Measurements from ENCODE around the gene ADCY1.

ADCY1 gene

DNA sequence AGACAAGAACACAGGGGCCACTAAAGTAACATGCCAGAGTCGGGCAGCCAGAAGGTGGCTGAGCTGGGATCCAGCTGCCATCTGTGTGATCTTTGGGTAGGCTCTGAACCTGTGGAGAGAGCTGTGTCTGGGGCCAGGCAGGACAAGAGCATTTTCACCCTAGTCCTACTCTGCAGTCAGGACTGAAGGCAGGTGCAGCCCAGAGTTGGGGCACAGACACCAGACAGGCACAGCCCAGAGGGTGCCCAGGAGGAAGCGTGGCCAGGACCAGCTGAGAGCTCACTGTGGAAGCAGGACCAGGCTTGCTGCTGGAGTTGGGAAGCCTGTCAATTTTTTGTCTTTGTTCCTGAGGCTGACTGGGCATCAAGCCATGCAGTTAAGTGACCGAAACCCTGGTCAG lies 113.6 kb downstream of the ADCY1 start:
- TF ChIP-seq, protein P1, sequence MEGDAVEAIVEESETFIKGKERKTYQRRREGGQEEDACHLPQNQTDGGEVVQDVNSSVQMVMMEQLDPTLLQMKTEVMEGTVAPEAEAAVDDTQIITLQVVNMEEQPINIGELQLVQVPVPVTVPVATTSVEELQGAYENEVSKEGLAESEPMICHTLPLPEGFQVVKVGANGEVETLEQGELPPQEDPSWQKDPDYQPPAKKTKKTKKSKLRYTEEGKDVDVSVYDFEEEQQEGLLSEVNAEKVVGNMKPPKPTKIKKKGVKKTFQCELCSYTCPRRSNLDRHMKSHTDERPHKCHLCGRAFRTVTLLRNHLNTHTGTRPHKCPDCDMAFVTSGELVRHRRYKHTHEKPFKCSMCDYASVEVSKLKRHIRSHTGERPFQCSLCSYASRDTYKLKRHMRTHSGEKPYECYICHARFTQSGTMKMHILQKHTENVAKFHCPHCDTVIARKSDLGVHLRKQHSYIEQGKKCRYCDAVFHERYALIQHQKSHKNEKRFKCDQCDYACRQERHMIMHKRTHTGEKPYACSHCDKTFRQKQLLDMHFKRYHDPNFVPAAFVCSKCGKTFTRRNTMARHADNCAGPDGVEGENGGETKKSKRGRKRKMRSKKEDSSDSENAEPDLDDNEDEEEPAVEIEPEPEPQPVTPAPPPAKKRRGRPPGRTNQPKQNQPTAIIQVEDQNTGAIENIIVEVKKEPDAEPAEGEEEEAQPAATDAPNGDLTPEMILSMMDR (IDR thresholded peaks at IDR 0.05; ENCODE audit: low read length, missing control alignments) = no peak
- H3K4me3 ChIP-seq (replicated peaks; ENCODE audit: low read depth, low read length) = no peak overlapping the region
- no peak for DNase-seq (ENCODE audit: low read depth)

DNA sequence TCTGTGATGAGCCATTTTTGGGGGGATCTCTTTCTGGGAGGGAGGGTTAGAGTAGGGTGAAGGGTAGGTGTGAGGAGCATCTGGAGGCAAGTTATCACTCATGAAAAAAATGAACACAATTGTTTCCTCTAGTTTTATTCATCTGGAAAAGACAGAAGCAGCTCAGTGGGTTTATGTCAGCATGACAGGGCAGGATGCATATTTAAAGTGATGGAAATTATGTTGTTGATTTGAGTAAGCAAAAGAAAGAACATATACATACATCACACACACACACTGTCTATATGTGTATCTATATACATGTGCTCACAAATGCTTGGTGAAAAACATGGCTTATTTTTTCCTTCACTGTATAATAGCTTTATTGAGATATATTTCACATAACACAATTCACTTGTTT lies 114.2 kb downstream of the ADCY1 start:
- TF ChIP-seq, protein P1 (IDR thresholded peaks at IDR 0.05; ENCODE audit: low read length, missing control alignments) = no peak
- DNase-seq (ENCODE audit: low read depth) = no peak
- H3K4me3 ChIP-seq (replicated peaks; ENCODE audit: low read depth, low read length) = no peak overlapping the region

DNA sequence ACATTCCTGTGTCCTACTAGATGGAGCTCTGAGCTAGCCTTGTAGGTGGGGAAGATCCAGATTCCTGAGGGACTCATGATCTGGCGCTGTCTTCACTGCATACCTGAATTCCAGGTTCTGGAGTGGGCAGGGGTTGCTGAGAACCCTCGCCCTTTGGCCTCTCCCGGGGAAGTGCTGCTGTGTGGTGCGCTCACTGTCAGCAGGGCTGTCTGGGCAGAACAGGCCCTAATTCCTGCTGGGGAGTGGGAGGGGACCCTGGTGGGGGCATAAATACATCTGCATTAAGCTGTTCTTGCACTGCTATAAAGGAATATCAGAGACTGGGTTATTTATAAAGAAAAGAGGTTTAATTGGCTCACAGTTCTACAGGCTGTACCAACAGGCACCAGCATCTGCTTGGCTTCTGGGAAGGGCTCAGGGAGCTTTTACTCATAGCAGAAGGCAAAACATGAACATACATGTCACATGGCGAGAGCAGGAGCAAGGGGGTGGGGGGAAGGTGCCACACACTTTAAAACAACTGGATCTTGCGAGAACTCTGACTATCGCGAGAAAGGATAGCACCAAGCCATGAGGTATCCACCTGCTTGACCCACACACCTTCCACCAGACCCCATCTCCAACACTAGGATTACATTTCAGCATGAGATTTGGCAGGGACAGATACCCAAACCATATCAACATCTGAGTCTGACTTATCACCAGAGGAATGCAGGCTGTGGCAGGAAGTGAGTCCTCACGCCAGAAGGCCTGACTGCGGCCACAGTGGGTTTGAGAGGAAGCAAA lies 115.0 kb downstream of the ADCY1 start:
- DNase-seq (ENCODE audit: low read depth) = peak; percentile 51
- TF ChIP-seq, protein P1 (IDR thresholded peaks at IDR 0.05; ENCODE audit: low read length, missing control alignments) = no peak
- no peak overlapping the region for H3K4me3 ChIP-seq (replicated peaks; ENCODE audit: low read depth, low read length)

DNA sequence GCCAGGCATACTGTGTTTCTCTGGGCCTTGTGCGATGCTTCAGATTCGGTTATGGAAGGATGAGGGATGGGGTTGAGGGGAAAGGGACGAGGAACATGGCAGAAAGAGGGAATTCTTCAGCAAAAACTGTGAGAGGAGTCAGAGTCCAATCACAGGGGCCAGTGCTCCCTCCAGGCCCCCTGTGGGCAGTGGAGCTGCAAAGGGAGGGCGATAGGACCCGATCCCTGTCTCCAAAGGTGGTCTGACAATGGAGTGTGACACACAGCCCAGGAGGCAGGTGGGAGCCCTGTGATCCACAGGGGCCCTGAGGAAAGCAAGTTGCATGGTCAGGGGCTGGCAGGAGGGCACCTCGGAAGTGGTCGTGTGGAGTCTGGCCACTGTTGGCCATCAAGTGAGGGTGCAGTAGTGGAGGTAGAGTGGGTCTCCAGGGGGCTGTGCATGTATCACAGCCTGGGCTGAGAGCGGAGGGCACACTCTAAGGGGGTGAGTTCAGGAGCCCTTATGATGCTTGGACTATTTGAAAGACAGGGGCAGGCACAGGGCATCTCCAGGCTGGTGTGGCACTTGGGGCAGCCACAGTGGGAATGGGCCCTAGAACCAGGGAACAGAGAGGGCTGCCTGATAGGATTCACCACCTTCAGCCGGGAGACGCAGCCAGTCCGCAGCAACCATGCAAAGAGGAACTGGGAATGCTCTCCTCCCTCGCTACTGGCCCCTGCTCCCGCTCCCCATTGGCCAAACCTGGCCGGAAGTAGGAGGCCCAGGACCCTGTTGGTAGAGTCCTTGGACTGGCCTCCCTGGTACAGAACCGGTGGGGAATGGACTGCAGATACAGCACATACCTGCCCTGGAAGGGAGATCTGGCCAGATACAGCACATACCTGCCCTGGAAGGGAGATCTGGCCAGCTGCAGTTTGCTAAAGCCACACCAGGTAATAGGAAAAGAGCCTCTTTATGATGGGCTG lies 115.9 kb downstream of the ADCY1 start:
- H3K4me3 ChIP-seq (replicated peaks; ENCODE audit: low read depth, low read length) = no peak overlapping the region
- TF ChIP-seq, protein P1 (IDR thresholded peaks at IDR 0.05; ENCODE audit: low read length, missing control alignments) = no peak
- DNase-seq (ENCODE audit: low read depth) = no peak

DNA sequence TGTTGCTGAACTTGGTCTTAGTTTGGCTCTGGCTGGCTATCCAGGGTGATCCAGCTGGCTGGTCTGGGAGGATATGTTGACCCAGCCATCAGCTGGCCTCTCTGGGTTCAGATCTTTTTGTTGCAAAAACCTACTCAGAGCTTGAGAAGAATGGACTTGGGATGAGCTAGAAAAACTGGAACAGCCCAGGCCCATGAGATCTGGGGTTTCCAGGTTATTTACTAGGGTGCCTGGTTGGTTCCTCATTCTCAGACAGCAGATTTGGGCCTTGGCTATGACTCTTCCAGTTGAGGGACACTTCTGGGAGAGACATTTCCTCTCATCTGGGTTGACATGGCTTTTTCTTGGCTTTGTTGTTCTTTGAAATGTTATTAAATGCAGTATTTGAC lies 116.6 kb downstream of the ADCY1 start:
- DNase-seq (ENCODE audit: low read depth) = no peak
- TF ChIP-seq, protein P1 (IDR thresholded peaks at IDR 0.05; ENCODE audit: low read length, missing control alignments) = no peak
- no peak overlapping the region for H3K4me3 ChIP-seq (replicated peaks; ENCODE audit: low read depth, low read length)

DNA sequence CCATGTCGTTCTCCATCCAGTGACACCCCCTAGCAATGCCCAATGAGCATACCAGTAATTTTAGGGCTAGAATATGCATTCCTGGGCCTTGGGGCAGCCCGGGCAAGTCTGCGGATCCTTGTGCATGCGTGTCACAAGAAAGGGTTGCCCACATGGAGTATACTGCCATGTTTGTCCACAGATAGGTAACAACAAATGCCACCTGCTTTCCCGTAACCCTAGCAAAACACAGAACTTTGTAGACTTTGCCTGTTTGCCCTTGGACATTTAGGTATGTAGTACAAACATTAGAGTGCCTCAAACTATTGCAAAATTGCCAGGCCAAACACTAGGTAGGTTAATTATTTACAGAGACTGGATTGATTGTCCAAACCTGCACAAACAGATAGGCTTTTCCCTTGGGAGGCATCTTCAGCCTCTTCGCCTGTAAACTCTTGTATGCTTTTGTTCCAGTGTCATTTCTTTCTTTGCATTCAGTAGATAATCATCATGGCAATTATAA lies 117.0 kb downstream of the ADCY1 start:
- TF ChIP-seq, protein P1 (IDR thresholded peaks at IDR 0.05; ENCODE audit: low read length, missing control alignments) = no peak
- no peak overlapping the region for H3K4me3 ChIP-seq (replicated peaks; ENCODE audit: low read depth, low read length)
- DNase-seq (ENCODE audit: low read depth) = no peak

Measured in fibroblast of pulmonary artery (primary cell).